Measurements from ENCODE around the gene FYN.

DNA sequence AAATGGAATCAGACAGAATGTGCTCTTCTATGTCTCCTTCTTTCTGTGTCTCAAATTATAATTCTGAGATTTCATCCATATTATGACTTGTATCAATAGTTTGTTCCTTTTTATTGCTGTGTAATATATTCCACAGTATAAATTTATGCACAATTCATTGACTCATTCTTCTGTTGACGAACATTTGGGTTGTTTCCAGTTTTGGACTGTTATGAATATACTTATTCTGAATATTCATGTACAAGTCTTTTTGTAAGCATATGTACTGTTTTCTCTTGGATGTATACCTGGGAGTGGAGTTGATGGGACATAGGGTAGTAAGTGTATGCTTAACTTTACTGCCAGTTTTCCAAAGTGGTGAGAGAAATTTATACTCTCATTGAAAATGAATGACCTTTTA is 239.4 kb downstream of the FYN start:
- no peak for TF ChIP-seq POLR2AphosphoS5 (IDR thresholded peaks at IDR 0.05; ENCODE audit: low read depth, low read length)
- TF ChIP-seq TAF1 (IDR thresholded peaks at IDR 0.05; ENCODE audit: borderline replicate concordance, low read depth, low read length) = no peak
- TF ChIP-seq POLR2A (IDR thresholded peaks at IDR 0.05; ENCODE audit: low read depth, low read length) = no peak
